Mononuclear cell (primary cell): Measurements from ENCODE around the gene MYOZ3. TPM values are rescaled to one million over a fixed set of nuclear protein-coding genes. Genes with fewer than 3 reads are reported as not detected.

Experiments
- H3K27me3 ChIP-seq: 2 replicates; pipeline ENCODE4 v1.6.0; 2011; ENCODE audit warnings: low read length, control low read depth; ENCODE audit not compliant: insufficient read depth
- H3K4me1 ChIP-seq: 2 replicates; pipeline ENCODE4 v1.5.1; 2011; ENCODE audit warnings: mild to moderate bottlenecking, low read length, control low read depth; ENCODE audit not compliant: insufficient read depth
- H3K4me3 ChIP-seq: 2 replicates; pipeline ENCODE4 v1.5.1; 2011; ENCODE audit warnings: mild to moderate bottlenecking, low read length, moderate library complexity
- H3K9me3 ChIP-seq: 2 replicates; pipeline ENCODE4 v1.5.1; 2011; ENCODE audit warnings: low read depth, mild to moderate bottlenecking, control low read depth, low read length
- total RNA-seq: library from RNA; depleted of rRNA; stranded (reverse); fragments of >200 nt; gene quantifications from one replicate; pipeline ENCODE4 v1.2.3, GENCODE V29; 2012

Gene MYOZ3
- total RNA-seq, 1 donor, result not detected

GRCh38 chr5:150645070-150645700 lies 15.9 kb upstream of the MYOZ3 start:
- H3K4me1 ChIP-seq, result peaks cover 6% of the 10 kb centered on the region
- no peak overlapping the region for H3K4me3 ChIP-seq
- H3K27me3 ChIP-seq, result no peaks in the 10 kb centered on the region
- no peaks in the 10 kb centered on the region for H3K9me3 ChIP-seq

- no peak overlapping the region for H3K4me3 ChIP-seq
- H3K27me3 ChIP-seq, result no peaks in the 10 kb centered on the region
- H3K9me3 ChIP-seq, result no peaks in the 10 kb centered on the region
- H3K4me1 ChIP-seq, result no peaks in the 10 kb centered on the region
These were observed 13.5 kb upstream of the MYOZ3 start for GRCh38 chr5:150647275-150648251.

GRCh38 chr5:150648294-150649107 lies 12.6 kb upstream of the MYOZ3 start:
- H3K4me1 ChIP-seq, result no peaks in the 10 kb centered on the region
- no peaks in the 10 kb centered on the region for H3K9me3 ChIP-seq
- no peaks in the 10 kb centered on the region for H3K27me3 ChIP-seq
- no peak overlapping the region for H3K4me3 ChIP-seq

GRCh38 chr5:150649108-150650020 lies 11.7 kb upstream of the MYOZ3 start:
- no peaks in the 10 kb centered on the region for H3K9me3 ChIP-seq
- H3K27me3 ChIP-seq, result no peaks in the 10 kb centered on the region
- no peak overlapping the region for H3K4me3 ChIP-seq
- H3K4me1 ChIP-seq, result no peaks in the 10 kb centered on the region

- H3K4me3 ChIP-seq, result no peak overlapping the region
- no peaks in the 10 kb centered on the region for H3K9me3 ChIP-seq
- no peaks in the 10 kb centered on the region for H3K27me3 ChIP-seq
- H3K4me1 ChIP-seq, result no peaks in the 10 kb centered on the region
These were observed 10.7 kb upstream of the MYOZ3 start for GRCh38 chr5:150650021-150651006.

GRCh38 chr5:150651382-150651781 lies 9.7 kb upstream of the MYOZ3 start:
- Histone ChIP-seq H3K4me1 (peaks cover 5% of the 10 kb centered on the region), H3K27me3 (no peaks in the 10 kb centered on the region), H3K4me3 (no peak overlapping the region), H3K9me3 (no peaks in the 10 kb centered on the region)

GRCh38 chr5:150651924-150652671 lies 9.0 kb upstream of the MYOZ3 start:
- Histone ChIP-seq H3K27me3 (no peaks in the 10 kb centered on the region), H3K9me3 (no peaks in the 10 kb centered on the region), H3K4me1 (peaks cover 8% of the 10 kb centered on the region), H3K4me3 (no peak overlapping the region)

GRCh38 chr5:150653145-150653761 lies 7.8 kb upstream of the MYOZ3 start:
- Histone ChIP-seq H3K4me3 (no peak overlapping the region), H3K27me3 (no peaks in the 10 kb centered on the region), H3K4me1 (peaks cover 11% of the 10 kb centered on the region), H3K9me3 (no peaks in the 10 kb centered on the region)

GRCh38 chr5:150653762-150654556 lies 7.1 kb upstream of the MYOZ3 start:
- Histone ChIP-seq H3K4me1 (peaks cover 11% of the 10 kb centered on the region), H3K9me3 (no peaks in the 10 kb centered on the region), H3K27me3 (no peaks in the 10 kb centered on the region), H3K4me3 (no peak overlapping the region)

- Histone ChIP-seq H3K9me3 (no peaks in the 10 kb centered on the region), H3K4me1 (peaks cover 11% of the 10 kb centered on the region), H3K27me3 (no peaks in the 10 kb centered on the region), H3K4me3 (no peak overlapping the region)
These were observed 5.8 kb upstream of the MYOZ3 start for GRCh38 chr5:150655221-150655620.

GRCh38 chr5:150656191-150657132 lies 4.6 kb upstream of the MYOZ3 start:
- Histone ChIP-seq H3K4me1 (peaks cover 11% of the 10 kb centered on the region), H3K9me3 (no peaks in the 10 kb centered on the region), H3K27me3 (no peaks in the 10 kb centered on the region), H3K4me3 (peak overlapping the region; percentile 43)
